Transverse colon (tissue), 4 donors: ENCODE results near the gene LMNTD2.

Experiments
- CTCF ChIP-seq, 5 experiments: fragments of 200-600 bp in 3 of 5; fragments of 450-650 bp in 2 of 5; sonication (generic) in 3 of 5; IDR thresholded peaks; 1 replicate in 2 of 5; 2 replicates in 3 of 5; pipeline ENCODE4 v1.5.1; 2016 to 2017; ENCODE audit warnings: antibody characterized with exemption in 5 of 5, inconsistent platforms in 3 of 5, mild to moderate bottlenecking in 2 of 5, moderate library complexity in 1 of 5
- POLR2A ChIP-seq: fragments of 450-650 bp; IDR thresholded peaks from one replicate; pipeline ENCODE4 v1.6.1; 2016; ENCODE audit warnings: antibody characterized with exemption, mild to moderate bottlenecking, moderate library complexity
- POLR2AphosphoS5 ChIP-seq, 3 donors: sonication (generic); formaldehyde crosslinking; IDR thresholded peaks; one replicate each; pipeline ENCODE4 v1.6.1; 2016; ENCODE audit warnings: antibody characterized with exemption in 3 of 3

GRCh38 chr11:567011-567628, 6.6 kb upstream of the LMNTD2 start:
- TF ChIP-seq CTCF (IDR thresholded peaks at IDR 0.05) = no peak
- TF ChIP-seq POLR2A = no peak
- no peak for TF ChIP-seq POLR2AphosphoS5 (IDR thresholded peaks at IDR 0.05)
